ENCODE measurements around the gene FPGS. TPM values are rescaled to one million over a fixed set of nuclear protein-coding genes. Genes with fewer than 3 reads are reported as not detected.
A peak's percentile ranks its signal among the peaks of the same experiment; 100 is the strongest.

FPGS gene
- total RNA-seq, 1 donor from 2014 or later, result 39.7 TPM

- DNase-seq (ENCODE audit: low read depth in 2 of 2), result peak in 1 of 2 donors; percentile 53
These were observed 15.9 kb upstream of the FPGS start for GRCh38 chr9:127786773-127787104.

DNA sequence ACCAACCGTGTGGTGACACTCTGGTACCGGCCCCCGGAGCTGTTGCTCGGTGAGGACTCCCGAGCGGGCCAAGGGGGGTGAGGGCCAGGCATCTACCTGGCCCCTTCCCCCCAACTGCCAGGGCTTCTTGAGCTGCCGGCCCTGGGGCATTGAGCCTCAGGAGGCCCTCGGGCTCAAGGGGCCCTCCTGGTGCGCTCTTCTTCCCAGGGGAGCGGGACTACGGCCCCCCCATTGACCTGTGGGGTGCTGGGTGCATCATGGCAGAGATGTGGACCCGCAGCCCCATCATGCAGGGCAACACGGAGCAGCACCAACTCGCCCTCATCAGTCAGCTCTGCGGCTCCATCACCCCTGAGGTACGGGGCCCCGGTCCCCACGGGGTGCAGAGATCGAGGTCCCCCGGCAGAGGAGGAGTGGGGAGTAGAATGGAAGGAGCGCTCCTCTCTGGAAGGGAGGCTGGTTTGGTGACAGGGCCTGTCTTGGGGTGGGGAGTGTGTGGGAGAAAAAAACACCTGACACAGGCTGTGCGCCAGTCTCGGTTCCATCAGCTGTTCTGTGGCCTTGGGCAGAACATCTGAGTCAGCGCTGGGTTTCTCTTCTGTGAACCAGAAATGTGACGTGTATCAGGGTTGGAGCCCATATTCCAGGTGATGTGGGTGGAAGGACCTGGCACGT, 14.2 kb upstream of the FPGS start:
- DNase-seq (ENCODE audit: low read depth in 2 of 2), result no peak

DNA sequence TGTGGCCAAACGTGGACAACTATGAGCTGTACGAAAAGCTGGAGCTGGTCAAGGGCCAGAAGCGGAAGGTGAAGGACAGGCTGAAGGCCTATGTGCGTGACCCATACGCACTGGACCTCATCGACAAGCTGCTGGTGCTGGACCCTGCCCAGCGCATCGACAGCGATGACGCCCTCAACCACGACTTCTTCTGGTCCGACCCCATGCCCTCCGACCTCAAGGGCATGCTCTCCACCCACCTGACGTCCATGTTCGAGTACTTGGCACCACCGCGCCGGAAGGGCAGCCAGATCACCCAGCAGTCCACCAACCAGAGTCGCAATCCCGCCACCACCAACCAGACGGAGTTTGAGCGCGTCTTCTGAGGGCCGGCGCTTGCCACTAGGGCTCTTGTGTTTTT, 13.5 kb upstream of the FPGS start:
- DNase-seq (ENCODE audit: low read depth in 2 of 2), result no peak

GRCh38 chr9:127790094-127790855, 12.4 kb upstream of the FPGS start:
- peak in 1 of 2 donors; percentile 36 for DNase-seq (ENCODE audit: low read depth in 2 of 2)

GRCh38 chr9:127791085-127791484, 11.6 kb upstream of the FPGS start:
- DNase-seq (ENCODE audit: low read depth in 2 of 2), result no peak

DNA sequence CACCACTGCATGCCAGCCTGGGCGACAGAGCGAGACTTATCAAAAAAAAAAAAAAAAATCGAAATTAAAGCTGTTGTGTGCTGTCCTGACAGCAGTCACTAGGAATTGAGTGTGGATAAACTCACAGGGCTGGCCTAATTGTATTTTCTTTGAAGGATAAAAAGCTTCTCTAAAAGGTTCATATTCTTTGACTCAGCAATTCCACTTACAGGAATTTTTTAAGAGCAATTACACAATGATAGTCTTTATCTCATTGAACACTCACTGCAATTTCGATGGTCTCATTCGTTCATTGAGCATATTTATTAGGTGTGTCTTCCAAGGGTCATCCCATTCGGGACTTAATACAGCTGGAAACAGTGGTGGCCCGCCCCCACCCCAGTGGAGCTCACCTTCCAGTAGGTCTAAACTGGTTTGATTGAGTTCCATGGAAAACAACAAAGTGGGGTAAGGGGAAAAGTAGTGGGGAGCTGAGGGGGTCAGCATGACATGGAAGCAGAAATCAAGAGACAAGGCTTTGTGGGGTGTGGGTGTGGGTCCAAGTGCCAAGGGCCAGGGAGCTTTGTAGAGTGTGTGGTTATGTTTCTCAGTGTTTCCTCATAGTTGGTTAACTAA, 10.2 kb upstream of the FPGS start:
- no peak for DNase-seq (ENCODE audit: low read depth in 2 of 2)

GRCh38 chr9:127793093-127793708, 9.5 kb upstream of the FPGS start:
- DNase-seq (ENCODE audit: low read depth in 2 of 2), result peak; percentile 42 to 66

DNA sequence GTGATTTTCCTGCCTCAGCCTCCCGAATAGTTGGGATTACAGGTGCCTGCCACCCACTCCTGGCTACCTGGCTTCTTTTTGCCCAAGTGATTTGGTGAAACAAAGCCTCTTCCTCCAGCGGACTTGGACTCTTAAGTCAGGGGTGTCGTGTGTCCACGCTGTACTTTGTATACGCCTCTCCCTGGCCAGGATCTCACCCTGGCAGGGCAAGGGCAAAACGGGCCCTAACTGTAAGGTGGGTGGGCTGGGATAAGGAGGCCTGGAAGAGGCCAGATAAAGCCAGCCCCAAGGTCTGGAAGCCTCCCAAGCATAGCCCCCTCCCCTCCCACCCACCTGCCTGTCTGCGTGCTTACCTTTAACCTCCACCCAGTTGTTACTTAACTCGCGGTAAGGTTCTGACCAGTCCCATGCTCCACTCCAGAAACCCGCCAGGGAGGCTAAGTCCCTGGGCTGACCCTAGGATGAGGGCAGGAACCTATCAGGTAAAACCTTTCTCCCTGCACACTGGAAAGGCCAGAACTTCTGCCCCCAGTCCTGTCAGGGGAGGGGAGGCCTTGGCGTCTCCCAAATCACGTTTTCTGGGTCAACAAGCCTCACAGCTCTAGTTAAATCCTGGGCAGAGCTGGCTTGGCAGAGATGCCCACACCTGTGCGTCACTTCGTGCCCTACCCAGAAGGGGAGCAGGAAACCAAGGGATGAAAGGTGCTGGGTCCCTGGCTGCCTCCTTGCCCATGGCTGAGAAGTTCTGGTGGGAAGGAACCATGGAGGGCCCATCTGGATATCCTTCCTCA, 8.5 kb upstream of the FPGS start:
- DNase-seq (ENCODE audit: low read depth in 2 of 2), result no peak

- no peak for DNase-seq (ENCODE audit: low read depth in 2 of 2)
These were observed 6.4 kb upstream of the FPGS start for GRCh38 chr9:127796225-127796813.

DNA sequence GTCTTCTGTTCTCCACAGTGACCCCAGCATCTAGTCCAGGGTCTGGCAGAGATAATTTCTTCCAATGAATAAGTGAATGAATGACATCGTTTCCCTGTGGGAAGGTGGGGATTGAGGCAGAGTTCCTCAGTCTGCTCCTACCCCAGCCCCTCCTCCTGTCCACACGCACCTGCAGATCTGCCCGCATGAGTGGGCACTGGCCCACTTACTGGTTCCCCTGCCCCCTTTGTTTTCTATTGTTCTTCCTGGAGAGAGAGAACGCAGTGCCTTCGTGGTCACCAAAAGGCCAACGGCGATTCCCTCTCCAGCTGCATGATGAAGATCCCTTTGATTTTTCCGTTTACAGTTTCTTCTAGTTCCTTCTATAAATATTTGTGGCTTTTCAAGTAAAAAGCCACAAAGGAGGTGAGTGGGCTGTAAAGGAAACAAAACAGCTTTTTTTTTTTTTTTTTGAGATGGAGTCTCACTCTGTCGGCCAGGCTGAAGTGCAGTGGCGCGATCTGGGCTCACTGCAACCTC, 5.8 kb upstream of the FPGS start:
- DNase-seq (ENCODE audit: low read depth in 2 of 2), result no peak

- DNase-seq (ENCODE audit: low read depth in 2 of 2), result peak in 1 of 2 donors; percentile 73
These were observed 617 bp upstream of the FPGS start for GRCh38 chr9:127801955-127802575.

DNA sequence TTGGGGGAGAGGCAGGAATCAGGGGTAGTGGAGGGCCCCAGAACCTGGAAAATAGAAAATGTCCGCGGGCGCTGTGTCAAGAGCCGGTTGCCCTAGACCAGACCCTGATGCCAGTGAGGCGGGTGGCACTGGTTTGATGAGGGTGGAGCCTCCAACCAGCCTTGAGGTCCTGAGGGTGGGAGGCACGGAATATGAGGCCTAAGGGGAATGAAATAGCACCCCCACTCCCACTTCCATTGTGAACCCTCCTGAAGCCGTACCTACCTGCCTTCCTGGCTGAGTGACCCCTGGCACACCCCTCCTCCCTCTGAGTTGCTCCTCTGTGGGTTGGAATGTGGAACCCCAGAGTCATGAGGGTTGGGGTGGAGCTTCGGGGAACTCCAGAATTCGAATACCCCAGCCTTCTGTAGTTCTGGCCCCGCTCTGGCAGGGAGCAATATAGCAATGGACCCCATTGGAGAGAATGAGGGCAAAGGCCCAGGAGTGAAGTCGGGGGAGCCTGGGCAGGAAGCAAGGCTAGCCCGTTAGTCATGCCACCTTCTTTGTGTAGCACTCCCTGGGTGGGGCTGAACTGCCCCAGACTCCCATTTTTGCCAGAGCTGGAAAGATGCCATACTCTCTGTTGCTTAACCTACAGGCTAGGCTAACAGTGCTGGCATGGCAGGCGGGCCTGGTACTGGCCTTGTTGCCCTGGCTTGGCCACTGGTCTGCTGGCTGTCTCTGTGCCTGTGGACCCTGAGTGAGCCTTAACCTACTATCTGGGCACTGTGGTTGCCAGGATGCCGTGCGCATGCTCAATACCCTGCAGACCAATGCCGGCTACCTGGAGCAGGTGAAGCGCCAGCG, 1.0 kb downstream of the FPGS start:
- no peak for DNase-seq (ENCODE audit: low read depth in 2 of 2)

- DNase-seq (ENCODE audit: low read depth in 2 of 2), result peak; percentile 68 to 75
These were observed 2.9 kb downstream of the FPGS start for GRCh38 chr9:127805620-127806019.

GRCh38 chr9:127806871-127807270, 4.2 kb downstream of the FPGS start:
- DNase-seq (ENCODE audit: low read depth in 2 of 2), result no peak

GRCh38 chr9:127808347-127809001, 5.8 kb downstream of the FPGS start:
- DNase-seq (ENCODE audit: low read depth in 2 of 2), result no peak

DNA sequence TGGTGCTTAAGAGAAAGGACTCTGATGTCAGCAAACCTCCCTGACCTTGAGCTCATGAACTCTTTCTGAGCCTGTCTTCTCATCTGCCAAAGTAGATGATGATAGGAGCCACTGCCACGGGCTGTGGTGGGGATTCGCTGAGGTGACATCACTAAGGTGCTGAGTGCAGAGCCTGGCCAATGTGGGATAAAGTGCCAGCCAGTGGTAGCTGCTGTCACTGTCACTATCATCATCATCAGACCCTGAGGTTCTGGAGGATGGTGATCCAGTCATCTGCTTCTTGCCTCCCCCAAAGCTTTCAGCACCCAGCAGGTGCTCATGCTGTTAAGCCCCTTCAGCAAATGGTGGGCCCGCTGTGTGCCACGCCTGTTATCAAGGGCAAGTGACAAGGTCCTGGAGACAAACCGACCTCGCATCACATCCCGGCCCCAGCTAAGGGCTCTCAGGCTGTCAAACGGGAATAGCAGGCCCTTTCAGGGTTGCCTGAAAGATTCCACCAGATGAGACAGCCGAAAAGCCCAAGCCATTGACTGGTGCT, 6.4 kb downstream of the FPGS start:
- DNase-seq (ENCODE audit: low read depth in 2 of 2), result no peak

- DNase-seq (ENCODE audit: low read depth in 2 of 2), result no peak
These were observed 7.1 kb downstream of the FPGS start for GRCh38 chr9:127809540-127810377.
